T-helper 1 cell (primary cell): ENCODE results near the gene KIF27.
"Not testable (repeated sequence)": the region's sequence is repeated elsewhere in the genome, so short reads cannot be mapped to it uniquely, and the experiment has no call there.

Source experiments
- DNase-seq, 5 donors: peaks; one replicate each; pipeline ENCODE4 v3.0.0-alpha.2; 2012 to 2020

The KIF27 gene

DNA sequence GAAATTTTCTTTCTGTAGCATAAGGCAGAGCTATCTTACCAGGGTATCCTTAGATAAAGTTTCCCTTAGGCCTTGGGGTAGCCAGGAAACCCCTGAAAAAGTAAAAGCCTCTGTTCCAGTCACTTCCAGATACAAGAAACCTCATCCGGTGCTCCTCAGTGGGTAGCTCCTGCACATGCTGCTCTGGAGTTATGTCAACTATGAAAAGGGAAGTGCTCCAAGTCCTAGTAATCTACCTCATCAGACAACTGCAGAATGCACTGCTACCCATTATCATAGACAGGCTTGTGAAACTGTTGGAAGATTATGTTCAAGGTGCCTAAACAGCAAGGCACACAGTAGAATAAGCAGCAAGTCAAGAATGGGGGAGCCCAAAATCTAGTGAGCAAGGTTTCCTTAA, 112.0 kb downstream of the KIF27 start:
- not testable (repeated sequence) for DNase-seq

DNA sequence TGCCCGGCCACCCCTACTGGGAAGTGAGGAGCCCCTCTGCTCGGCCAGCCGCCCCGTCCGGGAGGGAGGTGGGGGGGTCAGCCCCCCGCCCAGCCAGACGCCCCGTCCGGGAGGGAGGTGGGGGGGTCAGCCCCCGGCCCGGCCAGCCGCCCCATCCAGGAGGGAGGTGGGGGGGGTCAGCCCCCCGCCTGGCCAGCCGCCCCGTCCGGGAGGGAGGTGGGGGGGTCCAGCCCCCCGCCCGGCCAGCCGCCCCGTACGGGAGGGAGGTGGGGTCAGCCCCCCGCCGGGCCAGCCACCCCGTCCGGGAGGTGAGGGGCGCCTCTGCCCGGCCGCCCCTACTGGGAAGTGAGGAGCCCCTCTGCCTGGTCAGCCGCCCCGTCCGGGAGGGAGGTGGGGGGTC, 116.8 kb downstream of the KIF27 start:
- DNase-seq: not testable (repeated sequence)

DNA sequence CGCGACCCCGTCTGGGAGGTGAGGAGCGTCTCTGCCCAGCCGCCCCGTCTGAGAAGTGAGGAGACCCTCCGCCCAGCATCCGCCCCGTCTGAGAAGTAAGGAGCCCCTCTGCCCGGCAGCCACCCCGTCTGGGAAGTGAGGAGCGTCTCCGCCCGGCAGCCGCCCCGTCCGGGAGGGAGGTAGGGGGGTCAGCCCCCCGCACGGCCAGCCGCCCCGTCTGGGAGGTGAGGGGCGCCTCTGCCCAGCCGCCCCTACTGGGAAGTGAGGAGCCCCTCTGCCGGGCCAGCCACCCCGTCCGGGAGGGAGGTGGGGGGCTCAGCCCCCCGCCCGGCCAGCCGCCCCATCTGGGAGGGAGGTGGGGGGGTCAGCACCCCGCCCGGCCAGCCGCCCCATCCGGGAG, 117.3 kb downstream of the KIF27 start:
- DNase-seq: not testable (repeated sequence)

DNA sequence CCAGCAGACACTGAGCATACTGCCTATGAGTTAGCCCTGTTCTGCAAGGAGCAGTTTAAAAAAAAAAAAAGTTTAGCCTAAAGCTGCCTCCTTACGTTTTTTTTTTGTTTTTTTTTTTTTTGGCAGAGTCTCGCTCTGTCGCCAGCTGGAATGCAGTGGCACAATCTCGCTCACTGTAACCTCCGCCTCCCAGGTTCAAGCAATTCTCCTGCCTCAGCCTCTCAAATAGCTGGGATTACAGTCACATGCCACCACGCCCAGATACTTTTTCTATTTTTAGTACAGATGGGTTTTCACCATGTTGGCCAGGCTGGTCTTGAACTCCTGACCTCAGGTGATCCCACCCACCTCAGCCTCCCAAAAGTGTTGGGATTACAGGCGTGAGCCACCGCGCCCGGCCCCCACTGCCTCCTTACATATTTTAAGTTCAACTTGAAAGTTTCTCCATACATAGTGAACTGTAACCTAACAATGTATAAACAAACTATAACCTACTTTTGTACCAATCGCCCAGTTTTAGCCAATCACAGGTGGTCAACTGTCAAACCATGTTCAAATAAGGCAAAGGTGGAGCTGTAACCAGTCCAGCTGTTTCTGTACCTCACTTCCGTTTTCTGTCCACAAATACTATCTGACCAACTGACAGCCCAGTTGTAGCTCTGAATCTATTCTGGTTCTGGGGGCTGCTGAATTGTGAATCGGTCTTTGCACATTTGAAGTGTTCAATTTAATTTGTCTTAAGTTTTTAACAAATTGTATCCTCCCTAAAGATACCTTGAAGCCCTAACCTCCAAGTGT, 120.8 kb downstream of the KIF27 start:
- DNase-seq: no peak

DNA sequence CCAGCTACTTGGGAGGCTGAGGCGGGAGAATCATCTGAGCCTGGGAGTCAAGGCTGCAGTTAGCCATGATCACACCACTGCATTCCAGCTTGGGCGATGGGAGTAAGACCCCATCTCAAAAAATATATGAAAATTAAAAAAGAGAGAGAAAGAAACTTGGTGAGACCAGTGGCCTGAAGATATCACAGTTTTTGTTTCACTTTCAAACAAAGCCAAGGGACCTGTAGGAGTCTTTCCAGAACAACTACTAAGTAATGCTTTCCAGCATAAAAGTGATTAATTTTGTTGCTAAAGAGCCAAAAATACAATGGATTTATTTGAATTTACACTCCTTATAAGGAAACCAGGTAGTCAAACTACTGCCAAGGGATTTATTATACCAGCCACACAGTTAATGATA, 127.2 kb downstream of the KIF27 start:
- no peak for DNase-seq

DNA sequence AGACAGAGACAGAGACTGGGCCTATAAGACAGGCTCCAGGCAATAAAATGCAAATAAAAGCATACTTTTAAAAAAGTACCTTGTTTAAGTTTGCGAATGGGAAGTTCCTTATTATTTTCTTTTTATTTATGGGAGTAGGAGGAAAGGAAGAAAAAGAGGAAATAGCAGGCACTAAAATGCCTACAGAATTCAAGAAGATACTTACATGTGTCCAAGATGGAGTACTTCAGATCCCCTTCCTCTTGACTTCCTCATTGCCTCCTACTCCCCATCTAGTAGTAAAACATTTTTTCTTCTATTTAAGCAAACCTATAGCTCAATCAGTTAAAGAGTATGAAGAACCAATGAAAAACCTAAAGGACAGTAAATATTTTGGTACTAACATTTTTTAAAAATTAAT, 128.5 kb downstream of the KIF27 start:
- no peak for DNase-seq
